ENCODE data around the gene PROK1.

- no peak for TF ChIP-seq CTCF (IDR thresholded peaks at IDR 0.05)
- TF ChIP-seq POLR2A (IDR thresholded peaks at IDR 0.05): no peak
These were observed 42.2 kb downstream of the PROK1 start for GRCh38 chr1:110493059-110493699.
